ENCODE results near the gene PRKG1.
"Not testable (repeated sequence)": the region's sequence is repeated elsewhere in the genome, so short reads cannot be mapped to it uniquely, and the experiment has no call there.

The PRKG1 gene

GRCh38 chr10:51501396-51501795 lies 427.1 kb downstream of the PRKG1 start:
- peak in 2 of 56 donors; percentile 1 to 5 for DNase-seq

- no peak for DNase-seq
Observed at GRCh38 chr10:51502124-51502523, 427.8 kb downstream of the PRKG1 start.

DNA sequence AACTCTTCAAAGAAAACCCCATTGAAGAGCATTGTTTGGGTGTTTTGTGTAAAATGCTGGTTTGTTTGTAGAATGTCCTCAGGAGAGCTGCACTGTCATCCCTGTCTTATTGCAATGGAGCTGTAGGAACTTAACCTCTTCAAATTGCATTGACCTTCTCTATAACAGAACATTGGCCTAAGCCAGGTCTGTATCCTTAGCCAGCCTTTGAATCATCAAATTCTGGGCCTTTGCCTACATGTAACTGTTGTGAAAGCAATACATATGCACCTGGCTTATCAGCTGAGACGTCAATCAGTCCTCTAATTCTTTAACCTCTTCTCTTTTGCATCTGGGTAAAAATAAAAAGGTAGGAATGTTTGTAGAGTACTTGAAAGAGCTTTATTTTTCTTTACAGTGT lies 429.1 kb downstream of the PRKG1 start:
- DNase-seq, result no peak

DNA sequence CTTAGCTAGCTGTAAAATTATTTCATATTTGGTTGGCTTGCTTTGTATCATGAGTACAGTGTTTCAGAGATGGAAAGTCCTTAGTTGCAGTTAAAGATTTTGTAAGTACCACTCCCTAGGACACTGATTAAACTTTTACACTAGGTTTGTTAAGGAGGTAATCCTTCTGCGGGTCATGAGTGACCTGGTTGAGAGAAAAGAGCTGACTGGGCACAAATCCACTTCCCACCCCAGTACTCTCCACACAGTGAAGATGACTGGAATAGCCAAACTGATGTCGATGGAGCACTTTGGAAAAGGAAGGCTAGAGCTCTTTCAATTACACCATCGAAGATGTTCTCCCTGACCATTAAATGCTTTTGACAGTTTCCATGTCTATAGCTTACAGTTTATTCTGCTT lies 433.2 kb downstream of the PRKG1 start:
- DNase-seq, result no peak

GRCh38 chr10:51508156-51508555 lies 433.9 kb downstream of the PRKG1 start:
- no peak for DNase-seq

- no peak for DNase-seq
Observed at GRCh38 chr10:51510231-51510630, 435.9 kb downstream of the PRKG1 start.

GRCh38 chr10:51521605-51522004 lies 447.3 kb downstream of the PRKG1 start:
- no peak for DNase-seq

GRCh38 chr10:51522858-51523257 lies 448.6 kb downstream of the PRKG1 start:
- DNase-seq, result no peak

- no peak for DNase-seq
Observed at GRCh38 chr10:51523440-51523839, 449.2 kb downstream of the PRKG1 start.

DNA sequence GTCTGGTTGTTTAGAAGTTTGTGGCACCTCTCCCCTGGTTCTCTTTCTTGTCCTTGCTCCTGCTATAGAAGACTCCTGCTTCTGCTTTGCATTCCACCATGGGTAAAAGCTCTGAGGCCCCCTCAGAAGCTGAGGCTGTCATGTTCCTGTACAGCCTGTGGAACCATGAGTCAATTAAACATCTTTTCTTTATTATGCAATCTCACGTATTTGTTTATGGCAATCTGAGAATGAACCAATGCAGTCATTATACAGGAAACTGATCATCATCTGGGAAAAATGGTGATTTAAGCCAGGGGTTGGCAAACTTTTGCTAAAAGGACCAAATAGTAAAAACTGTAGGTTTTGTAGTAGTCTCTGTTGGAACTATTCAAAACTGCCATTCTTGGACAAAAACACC lies 449.8 kb downstream of the PRKG1 start:
- DNase-seq, result no peak

- DNase-seq, result no peak
Observed at GRCh38 chr10:51527522-51528219, 453.4 kb downstream of the PRKG1 start.

GRCh38 chr10:51528527-51528926 lies 454.2 kb downstream of the PRKG1 start:
- DNase-seq, result no peak

- no peak for DNase-seq
Observed at GRCh38 chr10:51530541-51530940, 456.3 kb downstream of the PRKG1 start.

DNA sequence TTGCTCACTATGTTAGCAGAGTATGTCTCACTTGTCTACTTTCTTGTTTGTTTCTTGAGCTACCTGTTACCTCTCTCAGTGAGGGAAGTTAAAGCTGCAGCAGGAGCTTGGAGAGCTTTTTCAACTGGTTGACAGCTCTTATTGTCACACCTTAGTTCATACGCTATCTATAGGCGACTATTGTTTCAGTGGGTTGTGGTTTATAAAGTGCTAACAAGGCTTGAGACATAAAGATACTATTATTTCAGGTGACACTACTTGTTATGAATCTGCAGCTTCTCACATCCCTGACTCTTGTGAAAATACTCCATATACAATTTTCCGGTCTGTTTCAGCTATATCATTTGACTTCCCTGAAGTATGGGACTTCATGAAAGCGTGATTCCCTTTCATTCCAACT lies 457.8 kb downstream of the PRKG1 start:
- no peak for DNase-seq

- no peak for DNase-seq
Observed at GRCh38 chr10:51542853-51543252, 468.6 kb downstream of the PRKG1 start.

GRCh38 chr10:51544933-51545332 lies 470.6 kb downstream of the PRKG1 start:
- no peak for DNase-seq

DNA sequence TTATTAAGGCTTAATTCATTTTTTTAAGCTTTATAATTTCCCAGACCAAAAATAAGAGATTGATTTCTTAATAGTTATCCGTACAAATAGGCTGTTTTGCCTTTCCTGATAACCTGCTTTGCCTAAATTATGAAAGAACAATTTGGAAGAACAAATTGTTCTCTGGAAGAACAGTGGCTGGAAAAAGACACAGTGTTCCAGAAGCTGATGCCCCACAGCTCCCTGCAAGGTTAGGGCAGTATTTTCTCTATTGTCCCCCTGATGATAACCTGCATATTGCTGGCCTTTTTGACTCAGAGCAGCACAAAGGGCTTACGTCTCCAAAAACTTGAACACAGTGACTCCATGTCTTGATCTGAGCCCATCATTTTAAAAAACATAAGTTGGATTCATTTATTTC lies 473.7 kb downstream of the PRKG1 start:
- DNase-seq, result no peak

DNA sequence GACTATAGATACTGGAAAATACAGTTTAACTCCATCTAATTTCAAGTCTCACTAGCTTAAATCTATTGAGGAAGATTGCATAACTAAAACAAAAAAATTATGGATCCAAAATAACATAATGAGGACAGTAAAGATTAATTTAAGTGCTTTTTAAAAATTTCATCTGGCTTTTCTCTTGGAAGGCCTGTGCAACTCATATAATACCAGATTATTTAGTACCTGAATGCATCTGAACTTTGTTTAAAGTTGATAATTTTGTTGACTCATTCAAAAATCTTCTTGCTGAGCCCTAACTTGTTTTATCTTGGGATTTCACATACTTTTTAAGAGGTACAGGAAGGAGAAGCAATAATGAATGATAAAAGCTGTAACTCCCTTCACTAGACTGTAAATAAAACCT lies 478.6 kb downstream of the PRKG1 start:
- no peak for DNase-seq

- DNase-seq, result peak in 2 of 56 donors; percentile 1
Observed at GRCh38 chr10:51564896-51565510, 490.7 kb downstream of the PRKG1 start.

GRCh38 chr10:51567271-51567670 lies 493.0 kb downstream of the PRKG1 start:
- no peak for DNase-seq

DNA sequence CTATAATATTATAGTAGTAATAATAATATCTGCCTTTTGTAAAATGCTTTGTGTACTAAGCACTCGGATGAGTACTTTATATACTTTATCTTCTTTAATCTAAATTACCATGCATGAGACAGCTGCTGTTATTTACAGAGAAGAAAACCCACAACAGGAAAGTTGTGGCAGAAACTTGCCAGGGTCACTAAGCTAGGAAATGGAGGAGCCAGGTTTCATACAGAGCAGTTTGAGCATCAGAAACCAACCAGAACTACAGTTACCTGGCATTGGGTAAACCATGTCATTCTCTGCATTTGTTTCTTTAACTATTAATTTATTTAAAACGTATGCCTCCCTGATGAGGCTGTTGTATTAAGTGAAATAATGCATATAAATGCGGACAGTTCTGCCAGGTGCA lies 495.2 kb downstream of the PRKG1 start:
- no peak for DNase-seq

GRCh38 chr10:51574248-51575048 lies 500.2 kb downstream of the PRKG1 start:
- DNase-seq, result no peak

- not testable (repeated sequence) for DNase-seq
Observed at GRCh38 chr10:51581196-51581595, 506.9 kb downstream of the PRKG1 start.

Measured in amygdala (tissue), 56 donors.